ENCODE measurements around the gene WWC1. TPM values are rescaled to one million over a fixed set of nuclear protein-coding genes. Genes with fewer than 3 reads are reported as not detected.

WWC1 gene
- total and polyA plus RNA-seq, 12 donors: 0.10 to 5.8 (median 0.55) TPM

DNA sequence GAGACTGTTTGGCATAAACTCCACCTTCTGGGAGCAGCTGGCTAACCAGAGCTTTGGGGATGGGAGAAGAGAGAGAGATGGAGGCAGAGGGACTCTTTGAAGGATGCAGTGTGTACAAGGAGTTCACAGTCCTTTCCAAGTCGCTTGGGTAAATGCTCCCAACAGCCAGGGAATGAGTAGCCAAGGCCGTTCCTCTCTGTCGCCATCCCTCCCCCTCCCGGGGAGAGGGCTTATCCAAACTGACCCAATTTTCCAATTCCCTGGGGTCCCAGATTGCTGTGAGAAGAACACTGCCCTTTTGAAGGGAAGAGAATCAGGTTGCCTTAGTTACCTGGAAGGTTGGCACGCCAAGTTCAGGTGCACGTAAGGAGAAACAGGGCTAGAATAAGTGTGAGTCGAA is 7.9 kb downstream of the WWC1 start:
- Histone ChIP-seq H3K4me3 (no peak overlapping the region), H3K4me1 (replicated peaks in 1 of 2) (no peaks in the 10 kb centered on the region), H3K27me3 (no peaks in the 10 kb centered on the region), H3K9me3 (replicated peaks in 1 of 3) (no peaks in the 10 kb centered on the region), H3K36me3 (replicated peaks in 1 of 2) (no peaks in the 10 kb centered on the region), H3K27ac (no peak overlapping the region)
- 71 to 74% (median 72%) methylated on average over 6 to 7 of the region's 7 CpGs for WGBS, 4 donors
- intact Hi-C loops (cut with DNase I): no loop called here
- DNase-seq: no peak
- TF ChIP-seq, protein P1, sequence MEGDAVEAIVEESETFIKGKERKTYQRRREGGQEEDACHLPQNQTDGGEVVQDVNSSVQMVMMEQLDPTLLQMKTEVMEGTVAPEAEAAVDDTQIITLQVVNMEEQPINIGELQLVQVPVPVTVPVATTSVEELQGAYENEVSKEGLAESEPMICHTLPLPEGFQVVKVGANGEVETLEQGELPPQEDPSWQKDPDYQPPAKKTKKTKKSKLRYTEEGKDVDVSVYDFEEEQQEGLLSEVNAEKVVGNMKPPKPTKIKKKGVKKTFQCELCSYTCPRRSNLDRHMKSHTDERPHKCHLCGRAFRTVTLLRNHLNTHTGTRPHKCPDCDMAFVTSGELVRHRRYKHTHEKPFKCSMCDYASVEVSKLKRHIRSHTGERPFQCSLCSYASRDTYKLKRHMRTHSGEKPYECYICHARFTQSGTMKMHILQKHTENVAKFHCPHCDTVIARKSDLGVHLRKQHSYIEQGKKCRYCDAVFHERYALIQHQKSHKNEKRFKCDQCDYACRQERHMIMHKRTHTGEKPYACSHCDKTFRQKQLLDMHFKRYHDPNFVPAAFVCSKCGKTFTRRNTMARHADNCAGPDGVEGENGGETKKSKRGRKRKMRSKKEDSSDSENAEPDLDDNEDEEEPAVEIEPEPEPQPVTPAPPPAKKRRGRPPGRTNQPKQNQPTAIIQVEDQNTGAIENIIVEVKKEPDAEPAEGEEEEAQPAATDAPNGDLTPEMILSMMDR (IDR thresholded peaks at IDR 0.05): no peak
- TF ChIP-seq POLR2A (IDR thresholded peaks at IDR 0.05): no peak

GRCh38 chr5:168300326-168301182 is 9.1 kb downstream of the WWC1 start:
- H3K4me3 ChIP-seq: no peak overlapping the region
- H3K4me1 ChIP-seq (replicated peaks in 1 of 2): no peaks in the 10 kb centered on the region
- no peaks in the 10 kb centered on the region for H3K36me3 ChIP-seq (replicated peaks in 1 of 2)
- intact Hi-C loops (cut with DNase I): no loop called here
- TF ChIP-seq, protein P1 (IDR thresholded peaks at IDR 0.05): no peak
- no peak for TF ChIP-seq POLR2A (IDR thresholded peaks at IDR 0.05)
- H3K27me3 ChIP-seq: no peaks in the 10 kb centered on the region
- H3K27ac ChIP-seq: no peak overlapping the region
- no peak for DNase-seq
- WGBS, 4 donors: 66 to 73% (median 70%) methylated on average over 11 of the region's 11 CpGs
- no peaks in the 10 kb centered on the region for H3K9me3 ChIP-seq (replicated peaks in 1 of 3)

DNA sequence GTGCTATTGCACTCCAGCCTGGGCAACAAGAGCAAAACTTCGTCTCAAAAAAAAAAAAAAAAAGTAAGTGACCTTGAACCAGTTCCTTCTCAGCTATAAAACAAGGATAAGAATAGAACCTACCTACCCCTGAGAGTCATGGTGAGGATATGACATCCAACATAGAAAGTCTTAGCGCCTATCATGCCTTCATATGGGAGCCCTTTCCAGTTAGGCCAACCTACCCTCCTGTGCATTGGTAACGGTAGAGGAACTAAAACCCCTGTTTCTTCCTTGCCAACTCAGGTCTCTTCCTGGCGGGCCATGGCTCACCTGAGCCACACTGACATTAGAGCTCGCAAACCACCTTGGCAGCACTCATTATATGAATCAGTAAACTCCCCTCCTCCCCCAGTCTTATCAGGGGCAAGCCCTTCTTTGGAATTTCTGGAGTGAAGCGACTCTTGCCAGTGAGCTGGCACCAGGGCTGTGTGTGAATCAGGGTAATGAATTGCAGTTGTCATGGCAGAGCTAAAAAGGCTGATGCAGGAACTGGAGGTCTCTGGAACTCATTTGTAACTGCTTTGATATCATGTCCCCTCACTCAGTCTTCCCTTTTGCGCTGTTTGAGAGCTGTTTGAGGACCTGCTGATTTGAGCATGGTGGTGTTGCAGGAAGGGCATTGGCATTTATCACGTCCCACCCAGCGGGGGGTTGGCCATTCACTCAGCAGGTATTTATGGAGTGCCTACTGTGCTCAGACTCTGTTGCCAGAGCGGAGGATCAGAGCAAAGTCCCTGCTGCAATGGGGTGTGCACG is 10.3 kb downstream of the WWC1 start:
- WGBS, 4 donors: 64 to 72% (median 65%) methylated on average over 11 of the region's 11 CpGs
- no peaks in the 10 kb centered on the region for H3K36me3 ChIP-seq (replicated peaks in 1 of 2)
- H3K4me3 ChIP-seq: no peak overlapping the region
- H3K4me1 ChIP-seq (replicated peaks in 1 of 2): no peaks in the 10 kb centered on the region
- H3K27me3 ChIP-seq: no peaks in the 10 kb centered on the region
- TF ChIP-seq POLR2A (IDR thresholded peaks at IDR 0.05): no peak
- TF ChIP-seq, protein P1 (IDR thresholded peaks at IDR 0.05): no peak
- H3K9me3 ChIP-seq (replicated peaks in 1 of 3): no peaks in the 10 kb centered on the region
- DNase-seq: no peak
- intact Hi-C loops (cut with DNase I): no loop called here
- no peak overlapping the region for H3K27ac ChIP-seq

DNA sequence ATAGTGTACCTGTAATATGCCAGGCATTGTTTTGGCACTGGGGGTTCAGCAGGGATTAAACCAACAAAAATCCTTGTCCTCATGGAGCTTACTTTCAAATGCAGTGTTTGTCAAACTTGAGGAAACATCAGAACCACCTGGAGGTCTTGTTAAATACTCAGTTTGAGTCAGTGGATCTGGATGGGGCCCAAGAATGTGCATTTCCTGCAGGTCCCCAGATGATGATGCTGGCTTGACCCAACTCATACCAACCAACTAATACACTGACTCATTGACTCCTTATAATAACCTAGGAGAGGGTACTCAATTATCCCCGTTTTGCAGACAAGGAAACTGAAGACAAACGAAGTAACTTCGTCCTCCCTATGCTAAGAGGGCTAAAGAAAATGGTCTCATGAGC is 11.3 kb downstream of the WWC1 start:
- Histone ChIP-seq H3K4me1 (replicated peaks in 1 of 2) (no peaks in the 10 kb centered on the region), H3K4me3 (no peak overlapping the region), H3K27ac (no peak overlapping the region), H3K36me3 (replicated peaks in 1 of 2) (no peaks in the 10 kb centered on the region), H3K27me3 (no peaks in the 10 kb centered on the region), H3K9me3 (replicated peaks in 1 of 3) (no peaks in the 10 kb centered on the region)
- DNase-seq: no peak
- no peak for TF ChIP-seq POLR2A (IDR thresholded peaks at IDR 0.05)
- TF ChIP-seq, protein P1 (IDR thresholded peaks at IDR 0.05): no peak
- WGBS, 4 donors: 56 to 70% (median 68%) methylated on average over 3 of the region's 3 CpGs
- intact Hi-C loops (cut with DNase I): no loop called here

Data from adrenal gland (tissue), 12 donors.